Neural progenitor cell (in vitro differentiated cells): ENCODE measurements around the gene RTRAF.

Source experiments
- CTCF ChIP-seq: fragments of 200-600 bp; sonication (generic); IDR thresholded peaks from 2 replicates; pipeline ENCODE4 v1.5.1; 2017; ENCODE audit warnings: antibody characterized with exemption, mild to moderate bottlenecking
- EZH2 ChIP-seq: fragments of 200-600 bp; sonication (generic); IDR thresholded peaks from 2 replicates; pipeline ENCODE4 v1.6.1; 2017; ENCODE audit warnings: antibody characterized with exemption, mild to moderate bottlenecking, moderate library complexity
- EZH2phosphoT487 ChIP-seq: fragments of 200-600 bp; sonication (generic); IDR thresholded peaks from 2 replicates; pipeline ENCODE4 v1.6.1; 2017; ENCODE audit warnings: antibody characterized with exemption

- TF ChIP-seq CTCF: no peak
- TF ChIP-seq EZH2: no peak
- TF ChIP-seq EZH2phosphoT487: no peak
These were observed 29.6 kb downstream of the RTRAF start for GRCh38 chr14:52018970-52019369.
